CD14-positive monocyte (primary cell): ENCODE measurements around the gene LYSMD1. TPM values are rescaled to one million over a fixed set of nuclear protein-coding genes. Genes with fewer than 3 reads are reported as not detected.
"Not testable (repeated sequence)": the region's sequence is repeated elsewhere in the genome, so short reads cannot be mapped to it uniquely, and the experiment has no call there.

Source experiments
- DNase-seq, 3 donors: peaks; one replicate each; pipeline ENCODE4 v3.0.0-alpha.2; 2011 to 2022
- H2AFZ ChIP-seq: 2 replicates; pipeline ENCODE4 v1.6.0; 2012; ENCODE audit warnings: mild to moderate bottlenecking, low read depth, low read length, inconsistent platforms; ENCODE audit not compliant: insufficient read depth, poor library complexity, severe bottlenecking
- H3K27ac ChIP-seq, 2 donors: 1 replicate in 1 of 2; 2 replicates in 1 of 2; pipeline ENCODE4 v1.5.1; 2012 to 2013; ENCODE audit warnings: low read length in 2 of 2, control low read depth in 1 of 2, inconsistent platforms in 1 of 2, low read depth in 1 of 2, mild to moderate bottlenecking in 1 of 2
- H3K27me3 ChIP-seq, 2 donors: one replicate each; pipeline versions ENCODE4 v1.6.0 to v1.6.1; 2011 to 2013; ENCODE audit warnings: low read length in 2 of 2; ENCODE audit not compliant: control insufficient read depth in 2 of 2, insufficient read depth in 2 of 2
- H3K36me3 ChIP-seq, 2 donors: replicated peaks in 1 of 2; 1 replicate in 1 of 2; 2 replicates in 1 of 2; pipeline versions ENCODE4 v1.5.1 to v1.6.1; 2012 to 2013; ENCODE audit warnings: low read length in 2 of 2, control low read depth in 1 of 2, inconsistent platforms in 1 of 2, mild to moderate bottlenecking in 1 of 2; ENCODE audit not compliant: insufficient read depth in 2 of 2, control insufficient read depth in 1 of 2
- H3K4me1 ChIP-seq, 2 donors: 1 replicate in 1 of 2; 2 replicates in 1 of 2; pipeline versions ENCODE4 v1.5.1 to v1.6.1; 2012 to 2013; ENCODE audit warnings: low read length in 2 of 2, control low read depth in 1 of 2, inconsistent platforms in 1 of 2, mild to moderate bottlenecking in 1 of 2, moderate library complexity in 1 of 2; ENCODE audit not compliant: insufficient read depth in 2 of 2, control insufficient read depth in 1 of 2
- H3K4me2 ChIP-seq: replicated peaks from 2 replicates; pipeline ENCODE3; 2012; ENCODE audit warnings: low read length, moderate library complexity, mild to moderate bottlenecking; ENCODE audit not compliant: poor library complexity, severe bottlenecking; ENCODE audit errors: extremely low read depth
- H3K4me3 ChIP-seq, 3 experiments: fragments of 200-600 bp in 1 of 3; sonication (generic) in 1 of 3; replicated peaks in 1 of 3; 1 replicate in 2 of 3; 2 replicates in 1 of 3; pipeline ENCODE4 v1.5.1; 2011 to 2013; ENCODE audit warnings: low read length in 3 of 3, mild to moderate bottlenecking in 3 of 3, control low read depth in 2 of 3, low read depth in 2 of 3, inconsistent platforms in 1 of 3, moderate library complexity in 1 of 3
- H3K79me2 ChIP-seq: 2 replicates; pipeline ENCODE4 v1.6.0; 2012; ENCODE audit warnings: mild to moderate bottlenecking, control low read depth, inconsistent platforms, low read length, moderate library complexity; ENCODE audit not compliant: insufficient read depth
- H3K9ac ChIP-seq: 2 replicates; pipeline ENCODE4 v1.6.0; 2017; ENCODE audit warnings: low read length, mild to moderate bottlenecking; ENCODE audit not compliant: insufficient read depth, poor library complexity, severe bottlenecking
- H3K9me3 ChIP-seq, 2 donors: replicated peaks in 1 of 2; 1 replicate in 1 of 2; 2 replicates in 1 of 2; pipeline versions ENCODE4 v1.5.1 to v1.6.1; 2012 to 2013; ENCODE audit warnings: low read length in 2 of 2, control low read depth in 1 of 2; ENCODE audit not compliant: control insufficient read depth in 1 of 2, insufficient read depth in 1 of 2
- H4K20me1 ChIP-seq: 2 replicates; pipeline ENCODE4 v1.6.0; 2012; ENCODE audit warnings: mild to moderate bottlenecking, low read length, control low read depth, moderate library complexity; ENCODE audit not compliant: insufficient read depth
- H3K27ac Mint-ChIP-seq, 7 donors: one replicate each; pipeline ENCODE4 v1.8.0; 2020; ENCODE audit warnings: mild to moderate bottlenecking in 7 of 7, mixed read lengths in 7 of 7, moderate library complexity in 6 of 7, inconsistent platforms in 2 of 7
- H3K27me3 Mint-ChIP-seq, 3 donors: one replicate each; pipeline ENCODE4 v1.8.0; 2021 to 2022; ENCODE audit warnings: low read depth in 3 of 3, mild to moderate bottlenecking in 3 of 3, mixed read lengths in 3 of 3, moderate library complexity in 3 of 3, inconsistent platforms in 1 of 3
- H3K36me3 Mint-ChIP-seq, 2 donors: one replicate each; pipeline ENCODE4 v1.8.0; 2020; ENCODE audit warnings: mixed read lengths in 2 of 2, inconsistent platforms in 1 of 2, mild to moderate bottlenecking in 1 of 2
- H3K4me1 Mint-ChIP-seq: one replicate; pipeline ENCODE4 v1.8.0; 2020; ENCODE audit warnings: mild to moderate bottlenecking, mixed read lengths
- H3K4me3 Mint-ChIP-seq, 2 donors: one replicate each; pipeline ENCODE4 v1.8.0; 2020; ENCODE audit warnings: mild to moderate bottlenecking in 2 of 2, mixed read lengths in 2 of 2, moderate library complexity in 1 of 2
- H3K9me3 Mint-ChIP-seq, 7 donors: one replicate each; pipeline ENCODE4 v1.8.0; 2020 to 2022; ENCODE audit warnings: mixed read lengths in 7 of 7, mild to moderate bottlenecking in 6 of 7, moderate library complexity in 6 of 7, inconsistent platforms in 2 of 7
- WGBS: methylation state at CpG from one replicate; pipeline ENCODE4 v1.1.5; 2013; ENCODE audit warnings: missing lambda C conversion rate; ENCODE audit not compliant: insufficient coverage; 5-methylcytosine and 5-hydroxymethylcytosine counted together
- intact Hi-C, 2 donors: fragments of 100-400 bp; cut with micrococcal nuclease; formaldehyde crosslinking; loops; one replicate each; pipeline versions ENCODE4 v1.15.0 to v1.15.1; 2023
- polyA plus RNA-seq, 3 donors: library from polyadenylated mRNA; depleted of rRNA in 1 of 3; unstranded in 2 of 3; stranded (reverse) in 1 of 3; fragments of 300-500 nt in 2 of 3; fragments of >200 nt in 1 of 3; fragmentation: Illumina TruSeq in 2 of 3; gene quantifications; 1 replicate in 2 of 3; 2 replicates in 1 of 3; pipeline ENCODE4 v1.2.3, GENCODE V29; 2012 to 2021
- TF ChIP-seq, protein P1 (sequence below): fragments of 200-600 bp; IDR thresholded peaks from one replicate; pipeline ENCODE4 v1.8.0; 2022; ENCODE audit warnings: antibody characterized with exemption, mild to moderate bottlenecking

The LYSMD1 gene
- polyA plus RNA-seq, 3 donors: 0.16 to 0.24 TPM; not detected in 1

DNA sequence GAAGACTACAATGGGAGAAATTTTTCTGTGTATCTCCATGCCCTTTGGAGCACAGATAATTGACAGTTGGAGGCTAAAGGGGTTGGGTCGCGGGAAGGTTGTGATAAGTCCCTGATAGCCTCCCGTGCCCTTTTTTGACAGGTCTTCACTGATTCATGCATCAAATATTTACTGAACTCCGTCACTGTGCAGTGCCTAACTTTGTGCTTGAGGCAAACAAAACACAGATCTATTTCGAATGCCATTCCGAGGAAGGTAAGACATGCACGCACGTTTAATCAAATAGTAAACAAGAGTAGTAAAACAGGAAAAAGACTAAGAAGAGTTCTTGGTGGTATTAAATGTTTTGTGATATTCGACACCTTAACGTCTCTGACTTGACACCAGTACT, 32.2 kb upstream of the LYSMD1 start:
- H4K20me1 ChIP-seq: peaks cover 15% of the 10 kb centered on the region
- peak overlapping the region; percentile 79 for H2AFZ ChIP-seq
- peaks cover 7 to 8% of the 10 kb centered on the region in 2 donors for H3K36me3 Mint-ChIP-seq
- 24% methylated on average over 4 of the region's 10 CpGs for WGBS
- H3K4me3 Mint-ChIP-seq: peak overlapping the region; percentile 97 to 99
- peaks cover 0 to 2% of the 10 kb centered on the region in 2 donors for H3K27me3 ChIP-seq
- H3K27me3 Mint-ChIP-seq: peaks cover 4 to 9% (median 5%) of the 10 kb centered on the region in 3 donors
- TF ChIP-seq, protein P1, sequence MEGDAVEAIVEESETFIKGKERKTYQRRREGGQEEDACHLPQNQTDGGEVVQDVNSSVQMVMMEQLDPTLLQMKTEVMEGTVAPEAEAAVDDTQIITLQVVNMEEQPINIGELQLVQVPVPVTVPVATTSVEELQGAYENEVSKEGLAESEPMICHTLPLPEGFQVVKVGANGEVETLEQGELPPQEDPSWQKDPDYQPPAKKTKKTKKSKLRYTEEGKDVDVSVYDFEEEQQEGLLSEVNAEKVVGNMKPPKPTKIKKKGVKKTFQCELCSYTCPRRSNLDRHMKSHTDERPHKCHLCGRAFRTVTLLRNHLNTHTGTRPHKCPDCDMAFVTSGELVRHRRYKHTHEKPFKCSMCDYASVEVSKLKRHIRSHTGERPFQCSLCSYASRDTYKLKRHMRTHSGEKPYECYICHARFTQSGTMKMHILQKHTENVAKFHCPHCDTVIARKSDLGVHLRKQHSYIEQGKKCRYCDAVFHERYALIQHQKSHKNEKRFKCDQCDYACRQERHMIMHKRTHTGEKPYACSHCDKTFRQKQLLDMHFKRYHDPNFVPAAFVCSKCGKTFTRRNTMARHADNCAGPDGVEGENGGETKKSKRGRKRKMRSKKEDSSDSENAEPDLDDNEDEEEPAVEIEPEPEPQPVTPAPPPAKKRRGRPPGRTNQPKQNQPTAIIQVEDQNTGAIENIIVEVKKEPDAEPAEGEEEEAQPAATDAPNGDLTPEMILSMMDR: no peak
- H3K27ac ChIP-seq: peak overlapping the region in 1 of 2 donors; percentile 89
- intact Hi-C loops: loop anchor here (2.0 to 10.0 kb wide), 3 partner anchors 54 to 207 kb away; partner anchors contain the start of gene PSMD4 (in 2 of the 2)
- no peak for DNase-seq
- H3K9ac ChIP-seq: peak overlapping the region; percentile 87
- peak overlapping the region; percentile 26 to 90 (median 54) for H3K4me3 ChIP-seq
- H3K9me3 ChIP-seq: no peaks in the 10 kb centered on the region
- H3K9me3 Mint-ChIP-seq: no peaks in the 10 kb centered on the region
- H3K79me2 ChIP-seq: peaks cover 48% of the 10 kb centered on the region
- peaks cover 4 to 13% of the 10 kb centered on the region in 2 donors for H3K36me3 ChIP-seq
- H3K4me2 ChIP-seq: peak overlapping the region; percentile 94
- H3K27ac Mint-ChIP-seq: peak overlapping the region; percentile 98 to 99 (median 99)
- peaks cover 25 to 37% of the 10 kb centered on the region in 2 donors for H3K4me1 ChIP-seq
- H3K4me1 Mint-ChIP-seq: peaks cover 42% of the 10 kb centered on the region

DNA sequence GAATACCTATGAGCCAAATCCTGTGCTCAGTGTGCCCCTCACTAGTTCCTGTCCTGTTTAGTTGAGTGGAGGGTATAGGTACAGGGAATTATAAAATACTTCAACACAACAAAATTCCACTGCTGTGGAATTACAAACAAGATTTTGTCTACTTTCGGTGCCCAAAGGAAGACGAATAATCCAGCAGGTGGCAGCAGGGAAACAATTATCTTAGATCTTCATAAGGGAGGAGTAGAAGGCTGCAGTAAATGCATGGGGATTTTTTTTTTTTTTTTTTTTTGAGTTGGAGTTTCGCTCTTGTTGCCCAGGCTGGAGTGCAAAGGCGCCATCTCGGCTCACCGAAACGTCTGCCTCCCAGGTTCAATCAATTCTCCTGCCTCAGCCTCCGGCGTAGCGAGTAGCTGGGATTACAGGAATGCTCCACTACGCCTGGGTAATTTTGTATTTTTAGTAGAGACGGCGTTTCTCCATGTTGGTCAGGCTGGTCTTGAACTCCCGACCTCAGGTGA, 30.6 kb upstream of the LYSMD1 start:
- H3K4me1 ChIP-seq: peaks cover 19 to 27% of the 10 kb centered on the region in 2 donors
- no peaks in the 10 kb centered on the region for H3K36me3 ChIP-seq
- Mint-ChIP-seq H3K36me3 (no peaks in the 10 kb centered on the region), H3K27me3 (peaks cover 7 to 12% (median 9%) of the 10 kb centered on the region in 3 donors), H3K9me3 (no peaks in the 10 kb centered on the region), H3K27ac (peak overlapping the region in 1 of 7 donors; percentile 18), H3K4me1 (peaks cover 33% of the 10 kb centered on the region), H3K4me3 (peak overlapping the region; percentile 15 to 27)
- no peak overlapping the region for H3K9ac ChIP-seq
- intact Hi-C loops: loop anchor here in 1 of 2 donors (5.0 to 10.0 kb wide), 2 partner anchors 56 to 208 kb away; partner anchors contain the start of gene PSMD4
- H4K20me1 ChIP-seq: no peaks in the 10 kb centered on the region
- peaks cover 0 to 2% of the 10 kb centered on the region in 2 donors for H3K27me3 ChIP-seq
- H3K9me3 ChIP-seq: no peaks in the 10 kb centered on the region
- H3K4me3 ChIP-seq: peak overlapping the region in 1 of 3 experiments; percentile 23
- H3K27ac ChIP-seq: no peak overlapping the region
- 100% methylated on average over 2 of the region's 14 CpGs for WGBS
- TF ChIP-seq, protein P1: peak; percentile 52
- peak overlapping the region; percentile 54 for H3K4me2 ChIP-seq
- peak; percentile 51 to 63 (median 62) for DNase-seq
- H3K79me2 ChIP-seq: peaks cover 32% of the 10 kb centered on the region
- H2AFZ ChIP-seq: no peak overlapping the region

DNA sequence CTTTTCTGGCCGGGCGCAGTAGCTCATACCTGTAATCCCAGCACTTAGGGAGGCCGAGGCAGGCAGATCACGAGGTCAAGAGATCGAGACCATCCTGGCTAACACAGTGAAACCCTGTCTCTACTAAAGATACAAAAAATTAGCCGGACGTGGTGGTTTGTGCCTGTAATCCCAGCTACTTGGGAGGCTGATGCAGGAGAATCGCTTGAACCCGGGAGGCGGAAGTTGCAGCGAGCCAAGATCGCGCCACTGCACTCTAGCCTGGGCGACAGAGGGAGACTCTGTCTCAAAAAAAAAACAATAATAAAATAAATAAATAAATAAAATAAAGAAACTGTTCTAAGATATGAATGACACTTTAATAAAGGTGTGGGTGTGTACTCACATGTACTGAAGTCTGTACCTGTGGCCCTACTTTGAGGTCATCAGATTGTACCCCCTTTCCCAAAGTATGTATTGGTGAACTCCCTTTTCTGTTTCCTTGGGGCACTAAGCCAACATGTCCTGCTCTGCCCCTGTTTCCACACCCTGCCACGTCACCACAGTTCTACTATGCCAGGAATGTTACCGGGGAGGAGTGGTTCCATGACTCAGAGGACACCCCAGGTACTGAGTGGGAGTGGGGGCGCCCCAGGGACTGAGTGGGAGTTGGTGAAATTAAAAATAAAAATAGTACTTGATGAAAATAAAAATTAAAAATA, 29.3 kb upstream of the LYSMD1 start:
- intact Hi-C loops: loop anchor here in 1 of 2 donors (5.0 to 10.0 kb wide), 2 partner anchors 57 to 210 kb away; partner anchors contain the start of gene PSMD4
- Mint-ChIP-seq H3K27me3 (peaks cover 7 to 12% (median 9%) of the 10 kb centered on the region in 3 donors), H3K4me1 (peaks cover 30% of the 10 kb centered on the region)
- 80% methylated on average over 5 of the region's 17 CpGs for WGBS
- not testable (repeated sequence) for H3K4me3 ChIP-seq, H3K36me3 ChIP-seq, H4K20me1 ChIP-seq, H3K9me3 ChIP-seq, H3K27ac Mint-ChIP-seq, H2AFZ ChIP-seq, H3K9me3 Mint-ChIP-seq, H3K4me2 ChIP-seq, H3K9ac ChIP-seq, H3K36me3 Mint-ChIP-seq, H3K27ac ChIP-seq, H3K4me3 Mint-ChIP-seq, H3K27me3 ChIP-seq
- peaks cover 20% of the 10 kb centered on the region for H3K79me2 ChIP-seq
- H3K4me1 ChIP-seq: peaks cover 22 to 27% of the 10 kb centered on the region in 2 donors
- DNase-seq: peak in 1 of 3 donors; percentile 20
